Ovary (tissue), 9 donors: ENCODE measurements around the gene LCE1E. TPM values are rescaled to one million over a fixed set of nuclear protein-coding genes. Genes with fewer than 3 reads are reported as not detected.

ENCODE experiments used
- DNase-seq, 5 donors: peaks; one replicate each; pipeline ENCODE4 v3.0.0-alpha.2; 2019 to 2020
- H3K27ac ChIP-seq, 2 donors: fragments of 200-600 bp; one replicate each; pipeline versions ENCODE4 v1.5.1 to v1.8.0; 2019 to 2022
- H3K27me3 ChIP-seq: fragments of 200-600 bp; one replicate; pipeline ENCODE4 v1.8.0; 2022
- H3K36me3 ChIP-seq: fragments of 200-600 bp; sonication (generic); one replicate; pipeline ENCODE4 v1.5.1; 2019
- H3K4me1 ChIP-seq: one replicate; pipeline ENCODE4 v1.8.1; 2013; ENCODE audit warnings: mild to moderate bottlenecking, moderate library complexity; ENCODE audit not compliant: insufficient read depth
- H3K4me3 ChIP-seq: fragments of 200-600 bp; sonication (generic); one replicate; pipeline ENCODE4 v1.5.1; 2017
- H3K9me3 ChIP-seq, 2 donors: fragments of 200-600 bp in 1 of 2; sonication (generic) in 1 of 2; one replicate each; pipeline versions ENCODE4 v1.5.1 to v1.8.1; 2013 to 2019; ENCODE audit warnings: mild to moderate bottlenecking in 1 of 2, moderate library complexity in 1 of 2
- EP300 ChIP-seq: sonication (generic); formaldehyde crosslinking; IDR thresholded peaks from one replicate; pipeline ENCODE4 v1.6.1; 2017; ENCODE audit warnings: antibody characterized with exemption
- POLR2A ChIP-seq: fragments of 450-650 bp; IDR thresholded peaks from one replicate; pipeline ENCODE4 v1.6.1; 2017; ENCODE audit warnings: antibody characterized with exemption, mild to moderate bottlenecking, moderate library complexity
- WGBS, 3 donors: extraction: QIAGEN DNeasy Blood & Tissue Kit in 1 of 3; methylation state at CpG; one replicate each; pipeline versions ENCODE4 v1.1.5 to v1.1.7; 2013 to 2017; 5-methylcytosine and 5-hydroxymethylcytosine counted together
- intact Hi-C, 4 donors: fragments of 100-400 bp; cut with DNase I; formaldehyde crosslinking; loops; one replicate each; pipeline versions ENCODE4 v1.11.0 to v1.15.1; 2022 to 2023
- polyA plus RNA-seq, 2 donors: library from polyadenylated mRNA; stranded (reverse); fragments of 200-250 nt in 1 of 2; fragments of 350-450 nt in 1 of 2; fragmentation: Illumina TruSeq in 1 of 2; extraction: RNeasy Lipid Tissue Mini Kit (QIAGEN cat#74804) in 1 of 2; gene quantifications; one replicate each; pipeline ENCODE4 v1.2.3, GENCODE V29; 2013 to 2014
- total RNA-seq, 7 donors: library from RNA; depleted of rRNA in 2 of 7; stranded (reverse); fragments of >200 nt in 2 of 7; fragmentation: NEBNext Ultra II Directional in 3 of 7; extraction: Animal tissue kit (Norgen Biotek cat#: 25700) in 3 of 7; gene quantifications; one replicate each; pipeline versions ENCODE4 v1.1.0 to v1.2.4, GENCODE V29; 2016 to 2023
- TF ChIP-seq, protein P1 (sequence below), 3 donors: fragments of 450-650 bp in 2 of 3; fragments of 200-600 bp in 1 of 3; IDR thresholded peaks; one replicate each; pipeline versions ENCODE4 v1.5.1 to v1.8.0; 2016 to 2022; ENCODE audit warnings: antibody characterized with exemption in 3 of 3, mild to moderate bottlenecking in 1 of 3
- donor health status: DM: no; HTN: no; CAD: no; lungs with moderate emphysema.
- donor health status: DM: no; HTN: no; CAD: no.
- donor health status: Bipolar disorder and iron deficiency.
- donor health status: DM: yes; HTN: yes; CAD: no.
- donor health status: DM: no; HTN: no; CAD: no.
- donor health status: DM: yes; HTN: yes; CAD: no.

Gene LCE1E
- total and polyA plus RNA-seq, 9 donors = not detected

DNA sequence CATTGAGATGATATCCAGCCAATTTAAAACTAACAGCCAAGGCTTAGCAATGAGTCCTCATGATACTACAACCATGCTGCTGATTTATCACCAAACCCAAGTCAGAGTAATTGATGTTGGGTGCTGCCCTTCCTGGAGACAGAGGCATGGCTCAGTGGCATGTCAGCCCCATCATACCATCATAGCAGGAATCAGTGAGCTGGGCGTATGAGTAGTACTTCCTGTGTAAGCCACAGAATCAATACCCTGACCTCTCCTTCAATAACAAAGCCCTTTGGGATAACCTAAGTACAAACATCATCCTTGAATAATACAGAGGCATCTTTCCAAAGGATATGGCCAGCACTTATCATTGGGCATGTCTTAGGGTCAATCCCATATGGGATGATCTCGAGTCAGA, 3.0 kb upstream of the LCE1E start:
- no peak for TF ChIP-seq POLR2A
- Histone ChIP-seq H3K27ac (no peak overlapping the region), H3K4me1 (no peaks in the 10 kb centered on the region), H3K27me3 (no peaks in the 10 kb centered on the region), H3K9me3 (no peaks in the 10 kb centered on the region), H3K36me3 (no peaks in the 10 kb centered on the region), H3K4me3 (no peak overlapping the region)
- WGBS, 3 donors = 67 to 81% (median 78%) methylated on average over 2 of the region's 2 CpGs
- intact Hi-C loops = no loop called here
- no peak for DNase-seq

DNA sequence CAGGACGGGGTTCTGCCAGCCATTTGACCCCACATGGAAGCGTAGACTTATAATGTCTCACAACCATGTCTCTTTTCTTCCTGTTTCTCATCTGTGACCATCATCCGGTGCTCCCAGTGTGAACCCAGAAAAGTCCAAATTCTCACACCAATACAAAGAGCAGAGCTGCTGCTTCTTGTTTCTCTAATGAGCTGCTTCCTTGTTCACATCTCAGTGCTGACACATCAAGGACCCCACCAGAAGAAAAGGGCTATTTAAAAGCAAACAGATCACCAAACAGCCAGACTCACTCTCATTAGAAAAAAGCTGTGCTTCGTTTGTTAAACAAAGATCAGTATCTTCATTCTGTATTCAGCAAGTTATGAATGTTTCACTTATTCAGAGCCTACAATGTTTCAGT, 9.6 kb downstream of the LCE1E start:
- intact Hi-C loops = no loop called here
- no peaks in the 10 kb centered on the region for H3K4me1 ChIP-seq
- no peaks in the 10 kb centered on the region for H3K36me3 ChIP-seq
- no peak for DNase-seq
- no peak overlapping the region for H3K4me3 ChIP-seq
- 56 to 66% (median 64%) methylated on average over 4 of the region's 4 CpGs for WGBS, 3 donors
- no peak overlapping the region for H3K27ac ChIP-seq
- H3K9me3 ChIP-seq = no peaks in the 10 kb centered on the region
- TF ChIP-seq POLR2A (no peak), EP300 (no peak)
- TF ChIP-seq, protein P1, sequence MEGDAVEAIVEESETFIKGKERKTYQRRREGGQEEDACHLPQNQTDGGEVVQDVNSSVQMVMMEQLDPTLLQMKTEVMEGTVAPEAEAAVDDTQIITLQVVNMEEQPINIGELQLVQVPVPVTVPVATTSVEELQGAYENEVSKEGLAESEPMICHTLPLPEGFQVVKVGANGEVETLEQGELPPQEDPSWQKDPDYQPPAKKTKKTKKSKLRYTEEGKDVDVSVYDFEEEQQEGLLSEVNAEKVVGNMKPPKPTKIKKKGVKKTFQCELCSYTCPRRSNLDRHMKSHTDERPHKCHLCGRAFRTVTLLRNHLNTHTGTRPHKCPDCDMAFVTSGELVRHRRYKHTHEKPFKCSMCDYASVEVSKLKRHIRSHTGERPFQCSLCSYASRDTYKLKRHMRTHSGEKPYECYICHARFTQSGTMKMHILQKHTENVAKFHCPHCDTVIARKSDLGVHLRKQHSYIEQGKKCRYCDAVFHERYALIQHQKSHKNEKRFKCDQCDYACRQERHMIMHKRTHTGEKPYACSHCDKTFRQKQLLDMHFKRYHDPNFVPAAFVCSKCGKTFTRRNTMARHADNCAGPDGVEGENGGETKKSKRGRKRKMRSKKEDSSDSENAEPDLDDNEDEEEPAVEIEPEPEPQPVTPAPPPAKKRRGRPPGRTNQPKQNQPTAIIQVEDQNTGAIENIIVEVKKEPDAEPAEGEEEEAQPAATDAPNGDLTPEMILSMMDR (IDR thresholded peaks at IDR 0.05) = no peak
- no peaks in the 10 kb centered on the region for H3K27me3 ChIP-seq

DNA sequence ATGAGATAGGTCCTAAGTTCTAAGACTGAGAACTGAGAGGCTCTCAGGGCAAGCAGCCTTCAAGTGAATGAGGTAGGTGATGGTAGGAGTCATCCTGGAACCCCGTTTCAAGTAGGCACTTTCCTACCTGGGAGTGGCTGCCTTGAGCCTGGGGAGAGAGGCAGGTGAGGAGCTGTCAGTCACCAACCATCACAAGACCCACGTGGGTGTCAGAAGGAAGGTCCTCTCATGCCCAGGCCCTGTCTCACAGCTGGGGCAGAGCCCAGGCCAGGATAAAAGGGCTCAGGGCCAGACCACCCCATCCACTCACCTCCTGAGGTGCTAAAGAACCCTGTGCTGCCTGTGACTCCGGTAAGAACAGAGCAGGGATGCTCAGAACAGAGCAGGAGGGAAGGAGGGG, 10.4 kb downstream of the LCE1E start, which contains the start of gene LCE1D:
TSS of gene LCE1D (plus strand) at position 301 of the 400 bp plus-strand sequence. CDS start 1,074 bp downstream, outside the sequence.
- intact Hi-C loops = no loop called here
- Histone ChIP-seq H3K27ac (no peak within 1 kb of the TSS), H3K27me3 (no peaks in the 10 kb centered on the region), H3K36me3 (no peaks in the 10 kb centered on the region), H3K9me3 (no peaks in the 10 kb centered on the region), H3K4me3 (no peak within 1 kb of the TSS), H3K4me1 (no peaks in the 10 kb centered on the region)
- DNase-seq = no peak
- 60 to 68% (median 61%) methylated on average over 3 of the region's 3 CpGs for WGBS, 3 donors
- TF ChIP-seq POLR2A (no peak), EP300 (no peak)
- TF ChIP-seq, protein P1 (IDR thresholded peaks at IDR 0.05) = no peak

DNA sequence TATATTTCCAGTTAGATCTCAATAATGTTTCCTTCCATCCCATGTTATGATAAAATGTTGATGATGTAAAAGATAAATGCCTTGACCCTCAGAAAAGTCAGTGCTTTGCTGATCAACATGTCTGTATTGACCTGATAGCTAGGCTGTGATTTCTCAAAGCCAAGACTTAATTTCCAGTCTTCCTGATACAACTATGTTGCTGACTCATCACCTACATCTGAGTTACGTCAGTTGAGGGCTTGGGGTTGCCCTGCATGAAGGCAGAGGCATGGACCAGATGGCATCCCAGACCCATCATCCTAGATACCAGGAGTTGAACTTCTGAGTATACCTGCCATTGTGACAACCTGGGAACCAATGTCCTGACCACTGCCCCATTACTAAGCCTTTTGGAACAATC, 15.3 kb downstream of the LCE1E start:
- TF ChIP-seq, protein P1 (IDR thresholded peaks at IDR 0.05) = no peak
- TF ChIP-seq POLR2A (no peak), EP300 (no peak)
- H3K4me1 ChIP-seq = no peaks in the 10 kb centered on the region
- no peaks in the 10 kb centered on the region for H3K36me3 ChIP-seq
- H3K9me3 ChIP-seq = no peaks in the 10 kb centered on the region
- H3K4me3 ChIP-seq = no peak overlapping the region
- 47 to 81% (median 61%) methylated on average over 1 of the region's 1 CpG for WGBS, 3 donors
- intact Hi-C loops = no loop called here
- H3K27ac ChIP-seq = no peak overlapping the region
- no peaks in the 10 kb centered on the region for H3K27me3 ChIP-seq
- no peak for DNase-seq

DNA sequence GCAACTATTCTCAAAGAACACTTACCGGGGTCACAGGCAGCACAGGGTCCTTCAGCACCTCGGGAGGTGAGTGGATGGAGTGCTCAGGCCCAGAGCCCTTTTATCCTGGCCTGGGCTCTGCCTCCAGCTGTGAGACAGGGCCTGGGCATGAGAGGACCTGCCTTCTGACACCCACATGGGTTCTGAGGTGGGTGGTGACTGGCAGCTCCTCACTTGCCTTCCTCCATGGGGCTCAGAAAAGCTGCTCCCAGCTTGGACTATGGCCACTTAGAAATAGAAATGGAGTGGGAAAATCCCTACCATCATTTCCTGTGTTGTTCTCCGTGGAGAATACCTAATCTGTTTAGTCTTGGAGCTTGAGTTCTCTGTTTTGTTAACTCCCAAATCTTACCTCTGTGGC, 20.5 kb downstream of the LCE1E start, which contains the start of gene LCE1C:
TSS of gene LCE1C (minus strand) at position 76 of the 400 bp plus-strand sequence. CDS start 1,173 bp downstream, outside the sequence.
- no peaks in the 10 kb centered on the region for H3K9me3 ChIP-seq
- H3K27ac ChIP-seq = no peak within 1 kb of the TSS
- H3K4me3 ChIP-seq = no peak within 1 kb of the TSS
- H3K36me3 ChIP-seq = no peaks in the 10 kb centered on the region
- H3K4me1 ChIP-seq = no peaks in the 10 kb centered on the region
- no peak for DNase-seq
- H3K27me3 ChIP-seq = no peaks in the 10 kb centered on the region
- 50 to 69% (median 60%) methylated on average over 3 of the region's 3 CpGs for WGBS, 3 donors
- TF ChIP-seq, protein P1 (IDR thresholded peaks at IDR 0.05) = no peak
- TF ChIP-seq EP300 (no peak), POLR2A (no peak)
- intact Hi-C loops = no loop called here
